ENCODE measurements around the gene MGLL. TPM values are rescaled to one million over a fixed set of nuclear protein-coding genes. Genes with fewer than 3 reads are reported as not detected.
"Not testable (repeated sequence)": the region's sequence is repeated elsewhere in the genome, so short reads cannot be mapped to it uniquely, and the experiment has no call there.

The MGLL gene
- total RNA-seq, 2 experiments from 2014 or later: 19.2 to 21.6 TPM

DNA sequence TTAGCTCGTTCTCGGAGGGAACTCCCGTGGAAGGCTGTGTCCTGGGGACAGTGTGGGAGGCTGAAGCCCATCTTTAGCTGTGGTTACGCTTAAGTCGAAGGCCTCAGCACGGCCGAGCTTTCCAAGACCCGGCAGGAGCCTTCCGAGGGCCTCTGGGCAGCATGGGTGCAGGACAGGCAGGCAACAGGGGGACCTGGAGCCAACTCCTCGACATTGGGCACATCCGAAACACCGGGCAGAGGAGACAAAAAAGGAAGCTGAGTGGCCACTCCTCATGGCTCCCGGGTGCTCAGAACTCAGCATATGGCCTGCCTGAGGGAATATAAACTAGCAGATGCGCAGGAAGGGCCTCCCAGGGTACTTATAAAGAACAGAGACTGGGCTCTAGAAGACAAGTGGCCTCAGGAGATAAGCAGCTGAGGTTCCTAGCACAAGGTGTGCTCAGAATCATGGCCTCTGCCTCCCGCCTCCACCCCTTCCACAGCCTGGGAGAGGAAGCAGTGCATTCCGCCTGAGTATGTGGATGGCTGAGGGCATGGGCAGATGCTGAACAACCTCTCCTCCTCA, 115.4 kb downstream of the MGLL start:
- no peak for DNase-seq (ENCODE audit: low spot score)
- intact Hi-C loops (cut with micrococcal nuclease; ENCODE audit: unreplicated experiment): no loop called here
- no peak for TF ChIP-seq CTCF (conservative IDR thresholded peaks at IDR 0.05; ENCODE audit: low read length)
- no peak for TF ChIP-seq EZH2phosphoT487 (IDR thresholded peaks at IDR 0.05; ENCODE audit: borderline replicate concordance, low read depth, low read length)
- no peaks in the 10 kb centered on the region for H4K20me1 ChIP-seq (ENCODE audit: insufficient read depth, low read length)
- H3K36me3 ChIP-seq (ENCODE audit: insufficient read depth, low read length): peaks cover 61% of the 10 kb centered on the region
- no peak overlapping the region for H2AFZ ChIP-seq (ENCODE audit: low read length)
- ChIA-PET CTCF (ENCODE audit: unreplicated experiment) (no interaction called here), POLR2A (interaction anchor here (1.3 kb wide), 1 partner anchor 23 kb away, joined by 3 read pairs; no protein-coding TSS in a partner anchor)
- H3K4me2 ChIP-seq (ENCODE audit: low read length): no peak overlapping the region
- no peaks in the 10 kb centered on the region for H3K9me2 ChIP-seq (ENCODE audit: insufficient read depth, low read length)
- H3K9me3 ChIP-seq (ENCODE audit: low read length): no peaks in the 10 kb centered on the region
- H3K79me2 ChIP-seq (ENCODE audit: insufficient read depth, low read depth, low read length): no peaks in the 10 kb centered on the region
- BruUV-seq (replicated peaks): no TSS peak
- no peaks in the 10 kb centered on the region for H3K4me1 ChIP-seq (ENCODE audit: insufficient read depth, low read length, poor library complexity, severe bottlenecking)
- no peak overlapping the region for H3K27ac ChIP-seq (ENCODE audit: low read depth, low read length, poor library complexity, severe bottlenecking)
- H3K4me3 ChIP-seq (ENCODE audit: low read depth, low read length, poor library complexity, severe bottlenecking): no peak overlapping the region

DNA sequence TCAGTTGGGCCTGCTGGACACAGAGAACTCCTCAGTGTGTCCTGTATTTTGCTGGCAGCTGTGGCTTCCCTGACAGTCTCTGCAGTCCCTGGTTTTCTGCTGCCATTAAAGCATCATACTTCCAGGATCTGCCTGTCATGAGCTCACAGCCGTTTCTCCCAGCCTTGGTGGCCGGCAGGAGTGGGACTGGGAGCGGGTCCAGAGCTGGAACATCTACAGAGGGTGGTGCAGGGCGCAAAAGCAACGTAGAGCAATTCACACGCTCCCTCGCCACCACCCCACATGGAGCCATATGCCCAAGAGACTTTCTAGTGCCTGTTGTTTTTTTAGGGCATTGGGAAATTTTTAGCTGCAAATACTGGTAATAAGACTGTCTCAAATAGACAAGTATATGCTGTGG, 116.0 kb downstream of the MGLL start:
- Histone ChIP-seq H4K20me1 (ENCODE audit: insufficient read depth, low read length) (no peaks in the 10 kb centered on the region), H2AFZ (ENCODE audit: low read length) (no peak overlapping the region), H3K27ac (ENCODE audit: low read depth, low read length, poor library complexity, severe bottlenecking) (no peak overlapping the region), H3K79me2 (ENCODE audit: insufficient read depth, low read depth, low read length) (no peaks in the 10 kb centered on the region), H3K9me3 (ENCODE audit: low read length) (no peaks in the 10 kb centered on the region), H3K9me2 (ENCODE audit: insufficient read depth, low read length) (no peaks in the 10 kb centered on the region), H3K36me3 (ENCODE audit: insufficient read depth, low read length) (peaks cover 61% of the 10 kb centered on the region), H3K4me3 (ENCODE audit: low read depth, low read length, poor library complexity, severe bottlenecking) (no peak overlapping the region), H3K4me2 (ENCODE audit: low read length) (no peak overlapping the region), H3K4me1 (ENCODE audit: insufficient read depth, low read length, poor library complexity, severe bottlenecking) (no peaks in the 10 kb centered on the region)
- ChIA-PET POLR2A (interaction anchor here (0.5 kb wide), 1 partner anchor 37 kb away, joined by 5 read pairs; no protein-coding TSS in a partner anchor), CTCF (ENCODE audit: unreplicated experiment) (no interaction called here)
- DNase-seq (ENCODE audit: low spot score): no peak
- TF ChIP-seq EZH2phosphoT487 (IDR thresholded peaks at IDR 0.05; ENCODE audit: borderline replicate concordance, low read depth, low read length): no peak
- TF ChIP-seq CTCF (conservative IDR thresholded peaks at IDR 0.05; ENCODE audit: low read length): no peak
- BruUV-seq (replicated peaks): no TSS peak
- intact Hi-C loops (cut with micrococcal nuclease; ENCODE audit: unreplicated experiment): no loop called here

DNA sequence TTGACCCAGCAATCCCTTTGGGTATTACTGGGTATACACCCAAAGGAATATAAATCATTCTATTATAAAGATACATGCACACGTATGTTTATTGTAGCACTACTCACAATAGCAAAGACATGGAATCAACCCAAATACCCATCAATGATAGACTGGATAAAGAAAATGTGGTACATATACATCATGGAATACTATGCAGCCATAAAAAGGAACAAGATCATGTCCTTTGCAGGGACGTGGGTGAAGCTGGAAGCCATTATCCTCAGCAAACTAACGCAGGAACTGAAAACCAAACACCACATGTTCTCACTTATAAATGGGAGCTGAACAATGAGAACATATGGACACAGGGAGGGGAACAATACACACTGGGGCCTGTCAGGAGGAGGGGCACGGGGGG, 117.5 kb downstream of the MGLL start:
- DNase-seq (ENCODE audit: low spot score); H3K27ac ChIP-seq (ENCODE audit: low read depth, low read length, poor library complexity, severe bottlenecking); H3K79me2 ChIP-seq (ENCODE audit: insufficient read depth, low read depth, low read length); BruUV-seq (replicated peaks); H3K9me2 ChIP-seq (ENCODE audit: insufficient read depth, low read length); intact Hi-C loops (cut with micrococcal nuclease; ENCODE audit: unreplicated experiment); H3K9me3 ChIP-seq (ENCODE audit: low read length); H3K4me1 ChIP-seq (ENCODE audit: insufficient read depth, low read length, poor library complexity, severe bottlenecking); H3K4me3 ChIP-seq (ENCODE audit: low read depth, low read length, poor library complexity, severe bottlenecking); H4K20me1 ChIP-seq (ENCODE audit: insufficient read depth, low read length); CTCF ChIA-PET (ENCODE audit: unreplicated experiment); H2AFZ ChIP-seq (ENCODE audit: low read length); H3K4me2 ChIP-seq (ENCODE audit: low read length): not testable (repeated sequence)
- peaks cover 56% of the 10 kb centered on the region for H3K36me3 ChIP-seq (ENCODE audit: insufficient read depth, low read length)
- POLR2A ChIA-PET: interaction anchor here (1.0 kb wide), 1 partner anchor 22 kb away, joined by 3 read pairs; no protein-coding TSS in a partner anchor

All from OCI-LY7 (cell line).